Measurements from ENCODE around the gene DAO. TPM values are rescaled to one million over a fixed set of nuclear protein-coding genes. Genes with fewer than 3 reads are reported as not detected.
A peak's percentile ranks its signal among the peaks of the same experiment; 100 is the strongest.

Gene DAO
- total RNA-seq, 1 donor from 2014 or later = not detected

GRCh38 chr12:108911915-108912314, 32.0 kb downstream of the DAO start:
- Mint-ChIP-seq H3K4me1 (ENCODE audit: unreplicated experiment) (peaks cover 11% of the 10 kb centered on the region), H3K4me3 (peak overlapping the region; percentile 68), H3K27me3 (peaks cover 6% of the 10 kb centered on the region), H3K9me3 (peaks cover 11% of the 10 kb centered on the region), H3K36me3 (no peaks in the 10 kb centered on the region), H3K27ac (peak overlapping the region; percentile 92)
- TF ChIP-seq CTCF (conservative IDR thresholded peaks at IDR 0.05) = no peak
- DNase-seq (ENCODE audit: extremely low spot score, unreplicated experiment) = no peak

GRCh38 chr12:108912361-108912760, 32.5 kb downstream of the DAO start:
- Mint-ChIP-seq H3K4me3 (peak overlapping the region; percentile 68), H3K27ac (peak overlapping the region; percentile 92), H3K9me3 (peaks cover 10% of the 10 kb centered on the region), H3K36me3 (no peaks in the 10 kb centered on the region), H3K4me1 (ENCODE audit: unreplicated experiment) (peaks cover 10% of the 10 kb centered on the region), H3K27me3 (peaks cover 6% of the 10 kb centered on the region)
- no peak for TF ChIP-seq CTCF (conservative IDR thresholded peaks at IDR 0.05)
- DNase-seq (ENCODE audit: extremely low spot score, unreplicated experiment) = no peak

GRCh38 chr12:108914121-108914531, 34.2 kb downstream of the DAO start:
- TF ChIP-seq CTCF (conservative IDR thresholded peaks at IDR 0.05) = no peak
- Mint-ChIP-seq H3K9me3 (peaks cover 4% of the 10 kb centered on the region), H3K4me3 (no peak overlapping the region), H3K36me3 (no peaks in the 10 kb centered on the region), H3K27me3 (no peaks in the 10 kb centered on the region), H3K4me1 (ENCODE audit: unreplicated experiment) (peaks cover 4% of the 10 kb centered on the region), H3K27ac (no peak overlapping the region)
- no peak for DNase-seq (ENCODE audit: extremely low spot score, unreplicated experiment)

GRCh38 chr12:108915632-108916133, 35.8 kb downstream of the DAO start:
- Mint-ChIP-seq H3K4me1 (ENCODE audit: unreplicated experiment) (peaks cover 4% of the 10 kb centered on the region), H3K27me3 (no peaks in the 10 kb centered on the region), H3K9me3 (peaks cover 7% of the 10 kb centered on the region), H3K36me3 (no peaks in the 10 kb centered on the region), H3K27ac (no peak overlapping the region), H3K4me3 (no peak overlapping the region)
- DNase-seq (ENCODE audit: extremely low spot score, unreplicated experiment) = no peak
- TF ChIP-seq CTCF (conservative IDR thresholded peaks at IDR 0.05) = no peak

- no peak for TF ChIP-seq CTCF (conservative IDR thresholded peaks at IDR 0.05)
- Mint-ChIP-seq H3K36me3 (no peaks in the 10 kb centered on the region), H3K27ac (no peak overlapping the region), H3K4me3 (no peak overlapping the region), H3K27me3 (peaks cover 4% of the 10 kb centered on the region), H3K9me3 (peaks cover 7% of the 10 kb centered on the region), H3K4me1 (ENCODE audit: unreplicated experiment) (peaks cover 4% of the 10 kb centered on the region)
- DNase-seq (ENCODE audit: extremely low spot score, unreplicated experiment) = no peak
These were observed 36.4 kb downstream of the DAO start for GRCh38 chr12:108916336-108916735.

- Mint-ChIP-seq H3K36me3 (no peaks in the 10 kb centered on the region), H3K27ac (no peak overlapping the region), H3K4me1 (ENCODE audit: unreplicated experiment) (no peaks in the 10 kb centered on the region), H3K9me3 (peaks cover 3% of the 10 kb centered on the region), H3K4me3 (no peak overlapping the region), H3K27me3 (peaks cover 8% of the 10 kb centered on the region)
- no peak for DNase-seq (ENCODE audit: extremely low spot score, unreplicated experiment)
- no peak for TF ChIP-seq CTCF (conservative IDR thresholded peaks at IDR 0.05)
These were observed 38.3 kb downstream of the DAO start for GRCh38 chr12:108918206-108918605.

Data from type B pancreatic cell (in vitro differentiated cells).